SK-N-SH (cell line): ENCODE data around the gene MAPK1.
"Not testable (repeated sequence)": the region's sequence is repeated elsewhere in the genome, so short reads cannot be mapped to it uniquely, and the experiment has no call there.

Source experiments
- EP300 ChIP-seq, 2 experiments: IDR thresholded peaks; 2 replicates each; pipeline versions ENCODE4 v1.4.0 to v1.6.1; 2012; ENCODE audit warnings: borderline replicate concordance in 1 of 2, low read depth in 1 of 2, low read length in 1 of 2
- FOSL2 ChIP-seq: IDR thresholded peaks from 2 replicates; pipeline ENCODE4 v1.4.0; 2012; ENCODE audit warnings: low read depth, mild to moderate bottlenecking, moderate library complexity, borderline replicate concordance
- GATA2 ChIP-seq: sonication (generic); formaldehyde crosslinking; IDR thresholded peaks from 2 replicates; pipeline ENCODE4 v1.5.0; 2020; ENCODE audit warnings: mild to moderate bottlenecking, missing genetic modification reagents
- POLR2AphosphoS5 ChIP-seq: IDR thresholded peaks from 2 replicates; pipeline ENCODE4 v1.6.1; 2012; ENCODE audit warnings: low read depth, low read length
- RFX5 ChIP-seq: IDR thresholded peaks from 2 replicates; pipeline ENCODE4 v1.6.1; 2012; ENCODE audit warnings: mild to moderate bottlenecking, improper control_type of control experiment, low read length
- SIN3A ChIP-seq: IDR thresholded peaks from 2 replicates; pipeline ENCODE4 v1.6.1; 2012; ENCODE audit warnings: low read depth, mild to moderate bottlenecking, low read length, moderate library complexity, borderline replicate concordance
- SMC3 ChIP-seq: IDR thresholded peaks from 2 replicates; pipeline ENCODE4 v1.6.1; 2012; ENCODE audit warnings: low read depth, low read length, improper control_type of control experiment
- TEAD4 ChIP-seq: IDR thresholded peaks from 2 replicates; pipeline ENCODE4 v1.4.0; 2012; ENCODE audit warnings: mild to moderate bottlenecking, borderline replicate concordance; ENCODE audit not compliant: insufficient read depth
- TF ChIP-seq, protein P1 (sequence below): IDR thresholded peaks from 2 replicates; pipeline ENCODE4; 2012
- TF ChIP-seq, protein P2 (sequence below): fragments of 200-600 bp; sonication (generic); IDR thresholded peaks from 2 replicates; pipeline ENCODE4 v1.6.1; 2017; ENCODE audit warnings: antibody characterized with exemption, mild to moderate bottlenecking, moderate library complexity
- TF ChIP-seq, protein P3 (sequence below): IDR thresholded peaks from 2 replicates; pipeline ENCODE4 v1.6.1; 2012; ENCODE audit warnings: mild to moderate bottlenecking, low read depth, low read length, moderate library complexity
- TF ChIP-seq, protein P4 (sequence below): IDR thresholded peaks from 2 replicates; pipeline ENCODE4 v1.4.0; 2012; ENCODE audit warnings: low read depth
- TF ChIP-seq, protein P5 (sequence below): fragments of 150-350 bp; IDR thresholded peaks from 2 replicates; pipeline ENCODE4 v1.6.1; 2017; ENCODE audit warnings: antibody characterized with exemption, low read length, low read depth, borderline replicate concordance

DNA sequence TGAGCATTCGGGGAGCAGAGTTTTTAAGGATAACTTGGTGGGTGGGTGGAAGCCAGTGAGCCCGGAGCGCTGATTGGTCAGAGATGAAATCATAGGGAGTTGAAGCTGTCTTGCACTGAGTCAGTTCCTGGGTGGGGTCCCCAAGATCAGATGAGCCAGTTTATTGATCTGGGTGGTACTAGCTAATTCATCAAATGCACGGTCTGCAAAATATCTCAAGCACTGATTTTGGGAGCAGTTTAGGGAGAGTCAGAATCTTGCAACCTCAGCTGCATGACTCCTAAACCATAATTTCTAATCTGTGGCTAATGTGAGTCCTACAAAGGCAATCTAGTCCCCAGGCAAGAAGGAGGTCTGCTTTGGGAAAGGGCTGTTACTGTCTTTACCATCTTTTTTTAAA, 42.9 kb upstream of the MAPK1 start:
- TF ChIP-seq, protein P1, sequence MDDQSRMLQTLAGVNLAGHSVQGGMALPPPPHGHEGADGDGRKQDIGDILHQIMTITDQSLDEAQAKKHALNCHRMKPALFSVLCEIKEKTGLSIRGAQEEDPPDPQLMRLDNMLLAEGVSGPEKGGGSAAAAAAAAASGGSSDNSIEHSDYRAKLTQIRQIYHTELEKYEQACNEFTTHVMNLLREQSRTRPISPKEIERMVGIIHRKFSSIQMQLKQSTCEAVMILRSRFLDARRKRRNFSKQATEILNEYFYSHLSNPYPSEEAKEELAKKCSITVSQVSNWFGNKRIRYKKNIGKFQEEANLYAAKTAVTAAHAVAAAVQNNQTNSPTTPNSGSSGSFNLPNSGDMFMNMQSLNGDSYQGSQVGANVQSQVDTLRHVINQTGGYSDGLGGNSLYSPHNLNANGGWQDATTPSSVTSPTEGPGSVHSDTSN: not testable (repeated sequence)
- TF ChIP-seq, protein P2, sequence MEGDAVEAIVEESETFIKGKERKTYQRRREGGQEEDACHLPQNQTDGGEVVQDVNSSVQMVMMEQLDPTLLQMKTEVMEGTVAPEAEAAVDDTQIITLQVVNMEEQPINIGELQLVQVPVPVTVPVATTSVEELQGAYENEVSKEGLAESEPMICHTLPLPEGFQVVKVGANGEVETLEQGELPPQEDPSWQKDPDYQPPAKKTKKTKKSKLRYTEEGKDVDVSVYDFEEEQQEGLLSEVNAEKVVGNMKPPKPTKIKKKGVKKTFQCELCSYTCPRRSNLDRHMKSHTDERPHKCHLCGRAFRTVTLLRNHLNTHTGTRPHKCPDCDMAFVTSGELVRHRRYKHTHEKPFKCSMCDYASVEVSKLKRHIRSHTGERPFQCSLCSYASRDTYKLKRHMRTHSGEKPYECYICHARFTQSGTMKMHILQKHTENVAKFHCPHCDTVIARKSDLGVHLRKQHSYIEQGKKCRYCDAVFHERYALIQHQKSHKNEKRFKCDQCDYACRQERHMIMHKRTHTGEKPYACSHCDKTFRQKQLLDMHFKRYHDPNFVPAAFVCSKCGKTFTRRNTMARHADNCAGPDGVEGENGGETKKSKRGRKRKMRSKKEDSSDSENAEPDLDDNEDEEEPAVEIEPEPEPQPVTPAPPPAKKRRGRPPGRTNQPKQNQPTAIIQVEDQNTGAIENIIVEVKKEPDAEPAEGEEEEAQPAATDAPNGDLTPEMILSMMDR: not testable (repeated sequence)
- TF ChIP-seq, protein P3, sequence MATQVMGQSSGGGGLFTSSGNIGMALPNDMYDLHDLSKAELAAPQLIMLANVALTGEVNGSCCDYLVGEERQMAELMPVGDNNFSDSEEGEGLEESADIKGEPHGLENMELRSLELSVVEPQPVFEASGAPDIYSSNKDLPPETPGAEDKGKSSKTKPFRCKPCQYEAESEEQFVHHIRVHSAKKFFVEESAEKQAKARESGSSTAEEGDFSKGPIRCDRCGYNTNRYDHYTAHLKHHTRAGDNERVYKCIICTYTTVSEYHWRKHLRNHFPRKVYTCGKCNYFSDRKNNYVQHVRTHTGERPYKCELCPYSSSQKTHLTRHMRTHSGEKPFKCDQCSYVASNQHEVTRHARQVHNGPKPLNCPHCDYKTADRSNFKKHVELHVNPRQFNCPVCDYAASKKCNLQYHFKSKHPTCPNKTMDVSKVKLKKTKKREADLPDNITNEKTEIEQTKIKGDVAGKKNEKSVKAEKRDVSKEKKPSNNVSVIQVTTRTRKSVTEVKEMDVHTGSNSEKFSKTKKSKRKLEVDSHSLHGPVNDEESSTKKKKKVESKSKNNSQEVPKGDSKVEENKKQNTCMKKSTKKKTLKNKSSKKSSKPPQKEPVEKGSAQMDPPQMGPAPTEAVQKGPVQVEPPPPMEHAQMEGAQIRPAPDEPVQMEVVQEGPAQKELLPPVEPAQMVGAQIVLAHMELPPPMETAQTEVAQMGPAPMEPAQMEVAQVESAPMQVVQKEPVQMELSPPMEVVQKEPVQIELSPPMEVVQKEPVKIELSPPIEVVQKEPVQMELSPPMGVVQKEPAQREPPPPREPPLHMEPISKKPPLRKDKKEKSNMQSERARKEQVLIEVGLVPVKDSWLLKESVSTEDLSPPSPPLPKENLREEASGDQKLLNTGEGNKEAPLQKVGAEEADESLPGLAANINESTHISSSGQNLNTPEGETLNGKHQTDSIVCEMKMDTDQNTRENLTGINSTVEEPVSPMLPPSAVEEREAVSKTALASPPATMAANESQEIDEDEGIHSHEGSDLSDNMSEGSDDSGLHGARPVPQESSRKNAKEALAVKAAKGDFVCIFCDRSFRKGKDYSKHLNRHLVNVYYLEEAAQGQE: not testable (repeated sequence)
- not testable (repeated sequence) for TF ChIP-seq SIN3A; FOSL2; TEAD4; EP300 (IDR thresholded peaks at IDR 0.05; ENCODE audit: borderline replicate concordance in 1 of 2, low read depth in 1 of 2, low read length in 1 of 2); POLR2AphosphoS5; GATA2 (CRISPR knock-in tag); SMC3; RFX5
- TF ChIP-seq, protein P4, sequence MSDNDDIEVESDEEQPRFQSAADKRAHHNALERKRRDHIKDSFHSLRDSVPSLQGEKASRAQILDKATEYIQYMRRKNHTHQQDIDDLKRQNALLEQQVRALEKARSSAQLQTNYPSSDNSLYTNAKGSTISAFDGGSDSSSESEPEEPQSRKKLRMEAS: not testable (repeated sequence)
- TF ChIP-seq, protein P5, sequence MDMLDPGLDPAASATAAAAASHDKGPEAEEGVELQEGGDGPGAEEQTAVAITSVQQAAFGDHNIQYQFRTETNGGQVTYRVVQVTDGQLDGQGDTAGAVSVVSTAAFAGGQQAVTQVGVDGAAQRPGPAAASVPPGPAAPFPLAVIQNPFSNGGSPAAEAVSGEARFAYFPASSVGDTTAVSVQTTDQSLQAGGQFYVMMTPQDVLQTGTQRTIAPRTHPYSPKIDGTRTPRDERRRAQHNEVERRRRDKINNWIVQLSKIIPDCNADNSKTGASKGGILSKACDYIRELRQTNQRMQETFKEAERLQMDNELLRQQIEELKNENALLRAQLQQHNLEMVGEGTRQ: not testable (repeated sequence)
